HEK293 (cell line): Measurements from ENCODE around the gene B3GAT1.

Experiments used
- ZFP3 ChIP-seq: fragments of 450-650 bp; formaldehyde crosslinking; IDR thresholded peaks from 2 replicates; pipeline ENCODE4 v1.5.1; 2016; ENCODE audit warnings: low read depth, missing biosample characterization, missing genetic modification characterization
- ZNF366 ChIP-seq: fragments of 450-650 bp; formaldehyde crosslinking; conservative IDR thresholded peaks from 2 replicates; pipeline ENCODE4 v1.5.1; 2016; ENCODE audit warnings: missing biosample characterization, missing genetic modification characterization
- ZNF423 ChIP-seq: fragments of 450-650 bp; formaldehyde crosslinking; IDR thresholded peaks from 2 replicates; pipeline ENCODE4 v1.5.1; 2016; ENCODE audit warnings: missing biosample characterization, missing genetic modification characterization
- ZNF501 ChIP-seq: fragments of 450-650 bp; formaldehyde crosslinking; IDR thresholded peaks from 2 replicates; pipeline ENCODE4 v1.5.1; 2016; ENCODE audit warnings: missing biosample characterization, missing genetic modification characterization
- ZNF776 ChIP-seq: fragments of 450-650 bp; formaldehyde crosslinking; IDR thresholded peaks from 2 replicates; pipeline ENCODE4 v1.5.0; 2017; ENCODE audit warnings: missing biosample characterization, missing genetic modification characterization, borderline replicate concordance
- TF ChIP-seq, protein P1 (sequence below): fragments of 450-650 bp; formaldehyde crosslinking; IDR thresholded peaks from 2 replicates; pipeline ENCODE4 v1.5.1; 2016; ENCODE audit warnings: missing biosample characterization, missing genetic modification characterization
- TF ChIP-seq, protein P2 (sequence below): fragments of 450-650 bp; formaldehyde crosslinking; IDR thresholded peaks from 2 replicates; pipeline ENCODE4 v1.5.1; 2016; ENCODE audit warnings: missing biosample characterization, missing genetic modification characterization

DNA sequence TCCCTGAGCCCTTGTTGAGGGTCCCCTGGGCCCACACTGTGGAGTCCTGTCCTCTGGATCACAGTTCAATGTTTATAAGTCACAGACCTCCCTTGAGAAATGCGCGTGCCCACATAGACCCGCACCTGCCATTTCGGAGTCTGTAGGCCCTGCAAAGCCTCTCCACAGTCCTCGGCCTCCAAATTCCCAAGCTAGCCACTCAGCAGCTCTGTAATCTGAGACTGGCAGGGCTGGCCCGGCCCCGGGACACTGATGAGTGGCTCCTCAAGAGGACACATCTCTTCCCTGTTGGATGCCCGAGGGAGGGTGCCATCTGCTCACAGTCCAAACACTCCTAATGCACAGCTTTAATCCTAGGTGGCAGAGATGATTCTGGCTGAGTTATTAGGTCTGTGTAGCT is 39.1 kb downstream of the B3GAT1 start:
- TF ChIP-seq, protein P1, sequence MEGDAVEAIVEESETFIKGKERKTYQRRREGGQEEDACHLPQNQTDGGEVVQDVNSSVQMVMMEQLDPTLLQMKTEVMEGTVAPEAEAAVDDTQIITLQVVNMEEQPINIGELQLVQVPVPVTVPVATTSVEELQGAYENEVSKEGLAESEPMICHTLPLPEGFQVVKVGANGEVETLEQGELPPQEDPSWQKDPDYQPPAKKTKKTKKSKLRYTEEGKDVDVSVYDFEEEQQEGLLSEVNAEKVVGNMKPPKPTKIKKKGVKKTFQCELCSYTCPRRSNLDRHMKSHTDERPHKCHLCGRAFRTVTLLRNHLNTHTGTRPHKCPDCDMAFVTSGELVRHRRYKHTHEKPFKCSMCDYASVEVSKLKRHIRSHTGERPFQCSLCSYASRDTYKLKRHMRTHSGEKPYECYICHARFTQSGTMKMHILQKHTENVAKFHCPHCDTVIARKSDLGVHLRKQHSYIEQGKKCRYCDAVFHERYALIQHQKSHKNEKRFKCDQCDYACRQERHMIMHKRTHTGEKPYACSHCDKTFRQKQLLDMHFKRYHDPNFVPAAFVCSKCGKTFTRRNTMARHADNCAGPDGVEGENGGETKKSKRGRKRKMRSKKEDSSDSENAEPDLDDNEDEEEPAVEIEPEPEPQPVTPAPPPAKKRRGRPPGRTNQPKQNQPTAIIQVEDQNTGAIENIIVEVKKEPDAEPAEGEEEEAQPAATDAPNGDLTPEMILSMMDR (tag by site-specific recombination), result no peak
- TF ChIP-seq ZNF501, result no peak
- TF ChIP-seq, protein P2, sequence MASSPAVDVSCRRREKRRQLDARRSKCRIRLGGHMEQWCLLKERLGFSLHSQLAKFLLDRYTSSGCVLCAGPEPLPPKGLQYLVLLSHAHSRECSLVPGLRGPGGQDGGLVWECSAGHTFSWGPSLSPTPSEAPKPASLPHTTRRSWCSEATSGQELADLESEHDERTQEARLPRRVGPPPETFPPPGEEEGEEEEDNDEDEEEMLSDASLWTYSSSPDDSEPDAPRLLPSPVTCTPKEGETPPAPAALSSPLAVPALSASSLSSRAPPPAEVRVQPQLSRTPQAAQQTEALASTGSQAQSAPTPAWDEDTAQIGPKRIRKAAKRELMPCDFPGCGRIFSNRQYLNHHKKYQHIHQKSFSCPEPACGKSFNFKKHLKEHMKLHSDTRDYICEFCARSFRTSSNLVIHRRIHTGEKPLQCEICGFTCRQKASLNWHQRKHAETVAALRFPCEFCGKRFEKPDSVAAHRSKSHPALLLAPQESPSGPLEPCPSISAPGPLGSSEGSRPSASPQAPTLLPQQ (tag by site-specific recombination), result no peak
- TF ChIP-seq ZNF366 (tag by site-specific recombination), result no peak
- no peak for TF ChIP-seq ZFP3 (tag by site-specific recombination)
- no peak for TF ChIP-seq ZNF423 (tag by site-specific recombination)
- TF ChIP-seq ZNF776 (tag by site-specific recombination), result no peak
